ENCODE data around the gene HM13.
"Not testable (repeated sequence)": the region's sequence is repeated elsewhere in the genome, so short reads cannot be mapped to it uniquely, and the experiment has no call there.

The HM13 gene

GRCh38 chr20:31537116-31537871 lies 23.1 kb downstream of the HM13 start:
- no peak for TF ChIP-seq POLR2A (IDR thresholded peaks at IDR 0.05; ENCODE audit: low read depth, low read length)
- TF ChIP-seq TAF1 (IDR thresholded peaks at IDR 0.05; ENCODE audit: borderline replicate concordance, low read depth, low read length) = no peak
- TF ChIP-seq POLR2AphosphoS5 (IDR thresholded peaks at IDR 0.05; ENCODE audit: low read depth, low read length) = no peak
- DNase-seq (ENCODE audit: insufficient read length) (no peak), FAIRE-seq (no peak)

DNA sequence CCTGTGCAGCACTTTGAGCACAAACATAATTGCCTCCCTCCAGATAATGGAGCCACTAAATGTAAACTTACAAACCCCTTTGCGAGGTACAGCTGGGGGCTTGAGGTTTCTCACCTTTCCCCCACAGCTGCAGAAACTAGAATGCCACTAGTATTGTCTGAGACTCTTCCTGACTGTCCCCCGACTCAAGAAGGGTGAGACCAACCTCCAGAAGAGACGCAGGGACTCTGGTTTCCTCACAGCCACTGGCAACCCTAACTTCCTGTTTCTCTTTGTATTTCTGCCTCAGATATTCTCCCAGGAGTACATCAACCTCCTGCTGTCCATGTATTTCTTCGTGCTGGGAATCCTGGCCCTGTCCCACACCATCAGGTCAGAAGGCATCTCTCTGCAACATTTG lies 23.6 kb downstream of the HM13 start:
- DNase-seq (ENCODE audit: insufficient read length) (no peak), FAIRE-seq (no peak)
- TF ChIP-seq TAF1 (IDR thresholded peaks at IDR 0.05; ENCODE audit: borderline replicate concordance, low read depth, low read length) = no peak
- no peak for TF ChIP-seq POLR2AphosphoS5 (IDR thresholded peaks at IDR 0.05; ENCODE audit: low read depth, low read length)
- no peak for TF ChIP-seq POLR2A (IDR thresholded peaks at IDR 0.05; ENCODE audit: low read depth, low read length)

GRCh38 chr20:31538326-31538725 lies 24.1 kb downstream of the HM13 start:
- TF ChIP-seq POLR2A (IDR thresholded peaks at IDR 0.05; ENCODE audit: low read depth, low read length) (no peak), POLR2AphosphoS5 (IDR thresholded peaks at IDR 0.05; ENCODE audit: low read depth, low read length) (no peak), TAF1 (IDR thresholded peaks at IDR 0.05; ENCODE audit: borderline replicate concordance, low read depth, low read length) (no peak)
- FAIRE-seq (no peak), DNase-seq (ENCODE audit: insufficient read length) (no peak)

DNA sequence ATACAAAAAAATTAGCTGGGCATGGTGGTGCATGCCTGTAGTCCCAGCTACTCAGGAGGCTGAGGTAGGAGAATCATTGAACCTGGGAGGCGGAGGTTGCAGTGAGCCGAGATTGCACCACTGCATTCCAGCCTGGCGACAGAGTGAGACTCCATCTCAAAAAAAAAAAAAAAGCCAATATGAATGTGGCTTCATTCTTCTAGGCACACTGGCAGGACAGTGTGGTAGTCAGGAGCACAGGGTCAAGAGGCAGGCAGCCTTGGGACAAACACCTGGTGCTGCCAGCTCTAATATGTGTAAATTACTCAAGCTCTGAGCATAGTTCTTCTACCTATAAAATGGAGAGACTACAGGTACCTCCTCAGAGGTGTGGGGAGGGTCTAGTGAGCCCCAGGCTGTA lies 25.4 kb downstream of the HM13 start:
- not testable (repeated sequence) for DNase-seq (ENCODE audit: insufficient read length)

DNA sequence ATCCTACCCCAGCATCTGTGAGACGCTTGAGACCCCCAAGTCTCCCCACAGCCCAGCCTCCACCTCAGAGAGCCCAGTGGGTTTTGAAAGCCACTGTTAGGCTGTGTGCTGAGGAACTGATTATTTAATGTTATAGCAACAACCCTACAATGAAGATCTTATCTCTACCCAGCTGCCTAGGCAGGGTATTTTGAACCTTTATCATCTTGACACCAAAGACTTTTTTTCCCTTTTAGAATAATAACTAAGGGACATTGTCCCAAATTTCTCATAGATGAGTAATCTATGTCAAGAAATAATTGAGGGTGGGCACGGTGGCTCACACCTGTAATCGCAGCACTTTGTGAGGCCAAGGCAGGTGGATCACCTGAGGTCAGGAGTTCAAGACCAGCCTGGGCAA lies 26.2 kb downstream of the HM13 start:
- FAIRE-seq (no peak), DNase-seq (ENCODE audit: insufficient read length) (no peak)
- TF ChIP-seq POLR2A (IDR thresholded peaks at IDR 0.05; ENCODE audit: low read depth, low read length) (no peak), POLR2AphosphoS5 (IDR thresholded peaks at IDR 0.05; ENCODE audit: low read depth, low read length) (no peak), TAF1 (IDR thresholded peaks at IDR 0.05; ENCODE audit: borderline replicate concordance, low read depth, low read length) (no peak)

More for the DNA sequence above, 25.4 kb downstream of the HM13 start:
- FAIRE-seq = not testable (repeated sequence)

DNA sequence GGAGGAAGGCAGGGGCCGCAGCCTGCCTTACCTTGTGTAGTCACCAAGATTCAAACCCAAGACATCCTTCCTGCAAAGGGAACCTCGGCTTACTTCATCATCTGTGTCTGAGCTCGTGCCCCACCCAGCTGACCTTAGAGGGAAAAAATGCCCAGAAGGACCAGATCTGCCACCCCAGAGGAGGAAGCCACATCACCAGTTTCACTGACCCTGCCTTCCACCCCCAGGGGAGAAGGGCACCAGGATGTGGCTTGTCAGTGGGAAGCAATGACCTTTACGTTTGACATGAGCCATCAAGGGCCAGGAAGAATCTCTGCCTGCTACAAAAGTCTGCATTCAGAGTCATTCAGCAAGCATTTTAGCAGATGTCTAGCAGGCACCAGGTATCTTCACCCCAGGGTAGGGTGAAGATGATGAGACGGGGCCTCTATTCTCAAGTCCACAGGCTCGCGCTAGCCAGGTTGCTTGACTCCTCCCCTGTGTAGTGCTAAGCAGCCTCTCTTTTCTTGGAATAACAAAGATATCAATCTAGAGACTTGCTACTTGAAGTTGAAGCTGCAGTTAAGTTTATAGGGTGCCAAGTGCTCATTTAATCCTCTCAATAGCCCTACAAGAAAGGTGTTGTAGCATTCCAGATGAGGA lies 28.1 kb downstream of the HM13 start:
- no peak for TF ChIP-seq POLR2A (IDR thresholded peaks at IDR 0.05; ENCODE audit: low read depth, low read length)
- no peak for TF ChIP-seq POLR2AphosphoS5 (IDR thresholded peaks at IDR 0.05; ENCODE audit: low read depth, low read length)
- no peak for TF ChIP-seq TAF1 (IDR thresholded peaks at IDR 0.05; ENCODE audit: borderline replicate concordance, low read depth, low read length)
- DNase-seq (ENCODE audit: insufficient read length) (no peak), FAIRE-seq (no peak)

GRCh38 chr20:31542963-31543362 lies 28.7 kb downstream of the HM13 start:
- TF ChIP-seq POLR2A (IDR thresholded peaks at IDR 0.05; ENCODE audit: low read depth, low read length) (no peak), POLR2AphosphoS5 (IDR thresholded peaks at IDR 0.05; ENCODE audit: low read depth, low read length) (no peak), TAF1 (IDR thresholded peaks at IDR 0.05; ENCODE audit: borderline replicate concordance, low read depth, low read length) (no peak)
- DNase-seq (ENCODE audit: insufficient read length) = no peak
- no peak for FAIRE-seq

GRCh38 chr20:31543966-31544598 lies 29.8 kb downstream of the HM13 start:
- DNase-seq (ENCODE audit: insufficient read length) (no peak), FAIRE-seq (no peak)
- TF ChIP-seq TAF1 (IDR thresholded peaks at IDR 0.05; ENCODE audit: borderline replicate concordance, low read depth, low read length) (no peak), POLR2A (IDR thresholded peaks at IDR 0.05; ENCODE audit: low read depth, low read length) (no peak), POLR2AphosphoS5 (IDR thresholded peaks at IDR 0.05; ENCODE audit: low read depth, low read length) (no peak)

- no peak for TF ChIP-seq TAF1 (IDR thresholded peaks at IDR 0.05; ENCODE audit: borderline replicate concordance, low read depth, low read length)
- TF ChIP-seq POLR2AphosphoS5 (IDR thresholded peaks at IDR 0.05; ENCODE audit: low read depth, low read length) = no peak
- TF ChIP-seq POLR2A (IDR thresholded peaks at IDR 0.05; ENCODE audit: low read depth, low read length) = no peak
- FAIRE-seq (no peak), DNase-seq (ENCODE audit: insufficient read length) (no peak)
Measured at GRCh38 chr20:31544600-31544999, 30.4 kb downstream of the HM13 start.

- DNase-seq (ENCODE audit: insufficient read length); FAIRE-seq: not testable (repeated sequence)
Measured at GRCh38 chr20:31545621-31546040, 31.4 kb downstream of the HM13 start.

GRCh38 chr20:31547017-31547675 lies 32.9 kb downstream of the HM13 start:
- peak; percentile 73; the same call in 1 of the 2 replicates for TF ChIP-seq TAF1 (IDR thresholded peaks at IDR 0.05; ENCODE audit: borderline replicate concordance, low read depth, low read length)
- no peak; the same call in 1 of the 2 replicates for TF ChIP-seq POLR2AphosphoS5 (IDR thresholded peaks at IDR 0.05; ENCODE audit: low read depth, low read length)
- peak; percentile 93 for TF ChIP-seq POLR2A (IDR thresholded peaks at IDR 0.05; ENCODE audit: low read depth, low read length)
- DNase-seq (ENCODE audit: insufficient read length) (peak; percentile 58), FAIRE-seq (peak; percentile 62)

Measured in GM12892 (cell line).